Activated CD4-positive, alpha-beta T cell treated with anti-CD3 and anti-CD28 coated beads, Interleukin-2, Interleukin-4, amounts not matched to agents 100 ng/mL and 50 ng/mL, durations not matched to agents 16 hours and 8 hours (primary cell): ENCODE data around the gene MAPRE2.
A peak's percentile ranks its signal among the peaks of the same experiment; 100 is the strongest.
"Not testable (repeated sequence)": the region's sequence is repeated elsewhere in the genome, so short reads cannot be mapped to it uniquely, and the experiment has no call there.

ENCODE experiments used
- DNase-seq: peaks from one replicate; pipeline ENCODE4 v3.0.0-alpha.2; 2020; ENCODE audit warnings: low spot score

The MAPRE2 gene

DNA sequence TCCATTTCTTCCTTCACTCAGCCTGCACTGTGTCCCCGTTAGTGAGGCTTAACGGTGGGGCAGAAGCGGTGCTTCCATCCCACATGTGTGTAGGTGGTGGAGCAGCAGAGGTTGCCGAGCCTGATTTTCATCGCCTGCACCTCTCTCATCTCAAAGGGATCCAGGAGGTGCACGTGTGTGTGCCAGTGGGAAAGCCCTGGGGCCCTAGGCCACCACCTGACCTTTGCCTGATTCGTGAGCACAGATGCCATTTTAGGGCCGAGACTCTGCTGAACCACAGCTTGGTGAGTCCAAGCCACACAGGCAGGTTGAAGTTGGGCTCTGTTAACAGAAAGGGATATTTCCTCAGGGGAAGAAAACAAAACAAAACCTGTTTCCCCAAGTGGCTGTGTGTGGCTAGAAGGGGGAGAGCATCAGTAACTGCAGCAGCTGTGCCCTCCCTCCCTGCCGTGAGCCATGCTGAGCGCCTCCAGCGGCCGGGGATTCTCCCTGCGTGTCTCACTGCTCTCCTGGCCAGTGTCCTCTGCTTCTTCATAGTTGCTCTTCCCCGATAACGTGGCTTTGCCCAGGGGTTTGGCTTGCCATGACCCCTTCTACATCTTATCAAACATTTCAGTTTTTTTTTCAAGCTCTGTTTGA lies 81.5 kb downstream of the MAPRE2 start:
- DNase-seq: no peak

GRCh38 chr18:35123811-35124210 lies 82.6 kb downstream of the MAPRE2 start:
- DNase-seq: no peak

GRCh38 chr18:35127201-35127600 lies 86.0 kb downstream of the MAPRE2 start:
- DNase-seq: no peak

DNA sequence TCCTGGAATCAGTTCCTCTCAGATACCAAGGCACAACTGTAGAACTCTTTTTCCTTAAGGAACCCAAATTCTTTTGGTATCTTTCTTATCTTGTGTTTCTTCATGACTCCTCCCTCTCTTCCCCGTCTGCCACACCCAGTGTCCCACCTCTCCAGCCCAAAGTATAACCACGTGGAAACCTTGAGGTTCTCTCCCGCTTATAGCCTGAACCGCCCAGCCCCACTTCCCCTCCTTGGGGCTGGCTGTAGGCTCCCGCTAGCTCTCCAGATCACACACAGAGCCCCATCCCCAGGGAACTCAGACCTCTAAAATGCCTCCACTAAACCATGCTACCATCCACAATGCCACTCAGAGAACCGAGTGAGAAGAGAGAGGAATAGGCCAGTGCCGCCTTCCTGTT lies 87.5 kb downstream of the MAPRE2 start:
- no peak for DNase-seq

- DNase-seq: no peak
Observed at GRCh38 chr18:35130236-35130635, 89.0 kb downstream of the MAPRE2 start.

- no peak for DNase-seq
Observed at GRCh38 chr18:35131387-35132020, 90.3 kb downstream of the MAPRE2 start.

DNA sequence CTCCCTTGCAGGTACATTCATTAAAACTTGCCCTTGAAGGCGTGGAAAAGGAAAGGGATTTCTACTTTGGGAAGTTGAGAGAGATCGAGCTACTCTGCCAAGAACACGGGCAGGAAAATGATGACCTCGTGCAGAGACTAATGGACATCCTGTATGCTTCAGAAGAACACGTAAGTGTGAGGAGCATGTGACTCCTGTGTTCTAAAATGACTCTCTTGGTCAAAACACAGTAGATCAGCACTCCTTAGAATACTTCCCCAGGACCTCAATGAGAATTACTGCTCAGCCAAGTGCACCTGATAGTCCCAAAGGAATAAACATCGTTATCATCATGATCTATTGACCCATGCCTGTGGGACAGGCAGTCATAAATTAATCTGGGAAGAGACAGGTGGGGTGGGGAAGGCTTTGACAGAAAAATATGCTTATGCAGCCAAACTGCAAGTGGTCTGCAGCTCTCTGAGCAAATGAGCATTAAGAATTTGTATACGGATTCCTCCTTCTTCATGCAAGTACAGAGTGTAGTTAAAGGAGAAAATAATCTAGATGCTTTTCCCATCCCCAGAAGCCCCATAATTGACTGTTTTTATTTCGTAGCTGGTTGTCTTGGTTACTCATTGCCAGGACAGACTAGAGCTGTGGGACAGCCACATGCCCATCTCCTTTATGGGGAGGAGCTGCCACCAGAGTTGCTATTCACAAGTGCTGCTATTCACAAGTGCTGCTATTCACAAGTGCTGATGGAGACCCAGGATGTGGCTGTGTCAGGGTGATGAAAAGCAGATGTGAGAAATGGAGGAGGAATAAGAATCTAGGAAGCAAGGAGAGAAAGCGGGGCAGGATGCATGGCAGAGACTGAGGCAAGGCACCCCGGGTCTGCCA lies 91.0 kb downstream of the MAPRE2 start:
- no peak for DNase-seq

GRCh38 chr18:35134190-35134730 lies 93.0 kb downstream of the MAPRE2 start:
- no peak for DNase-seq

DNA sequence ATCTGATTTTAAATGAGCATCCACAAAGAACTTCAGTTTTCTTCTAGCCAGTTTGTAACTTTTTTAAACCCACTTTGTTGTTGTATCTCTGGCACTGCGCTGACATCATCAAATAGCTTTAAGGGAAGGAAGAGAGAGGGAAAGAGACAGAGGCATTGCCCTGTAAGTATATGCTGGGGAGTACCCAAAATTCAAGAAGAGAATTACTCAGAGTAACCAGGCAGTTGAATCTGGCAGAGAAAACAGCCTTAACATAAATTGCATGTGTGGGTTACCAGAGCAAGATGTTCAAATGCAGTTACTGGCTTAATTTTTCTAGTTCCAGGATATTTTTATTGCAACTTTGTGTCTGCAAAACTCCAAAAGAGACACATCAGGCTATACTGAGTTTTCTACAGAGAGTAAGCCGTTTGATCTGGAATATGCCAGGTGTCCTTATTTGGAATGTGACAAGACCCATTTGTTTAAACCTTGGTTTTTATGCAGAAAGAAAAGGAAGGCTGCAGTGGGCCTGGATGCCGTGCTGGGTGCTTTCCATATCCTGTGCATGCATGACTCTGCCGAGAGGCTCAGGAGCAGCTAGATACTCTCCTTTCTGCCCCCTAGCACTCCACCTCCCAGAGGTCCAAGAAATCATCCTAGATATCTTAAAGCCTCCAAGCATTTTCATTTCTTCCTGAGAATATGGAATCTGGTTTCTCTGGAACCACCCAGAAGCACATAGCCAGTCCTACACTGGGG lies 93.7 kb downstream of the MAPRE2 start:
- DNase-seq: no peak

DNA sequence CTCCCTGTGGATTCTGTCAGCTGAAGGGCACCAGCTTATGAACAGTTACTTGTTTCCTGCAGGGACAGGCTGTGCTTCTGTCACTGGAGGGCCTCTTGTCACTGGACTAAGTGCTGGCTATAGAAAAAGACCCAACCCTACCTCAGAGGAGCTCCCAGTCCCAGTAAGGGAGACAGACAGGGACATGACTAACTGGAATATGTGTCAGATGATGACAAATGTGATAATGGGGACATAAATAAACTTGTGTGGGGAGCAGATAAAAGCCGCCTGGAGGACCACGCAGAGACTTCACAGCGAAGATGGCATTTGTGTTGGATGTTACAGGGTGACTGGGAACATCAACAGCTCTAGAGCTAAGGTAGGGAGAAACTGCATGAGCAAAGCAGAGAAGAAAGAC lies 95.0 kb downstream of the MAPRE2 start:
- DNase-seq: no peak

DNA sequence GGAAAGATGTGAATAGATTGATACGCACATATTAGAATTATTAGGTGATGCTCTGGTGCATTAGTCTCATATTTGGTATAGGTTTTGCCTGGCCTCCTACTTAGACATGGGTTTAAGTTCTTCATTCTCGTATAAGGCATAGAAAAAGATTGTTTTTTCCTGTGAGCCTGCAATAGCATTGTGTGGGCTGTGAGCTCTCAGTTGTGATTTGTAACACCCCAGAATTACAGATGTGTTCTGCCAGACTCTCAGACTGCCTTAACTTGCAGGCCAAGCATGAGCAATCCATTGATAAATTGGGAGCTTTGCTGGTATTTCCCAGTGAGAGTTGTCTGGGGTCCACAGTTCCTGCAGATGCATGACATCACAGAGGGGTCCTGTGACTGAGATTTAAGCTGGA lies 95.7 kb downstream of the MAPRE2 start:
- no peak for DNase-seq

GRCh38 chr18:35137632-35138031 lies 96.4 kb downstream of the MAPRE2 start:
- no peak for DNase-seq

DNA sequence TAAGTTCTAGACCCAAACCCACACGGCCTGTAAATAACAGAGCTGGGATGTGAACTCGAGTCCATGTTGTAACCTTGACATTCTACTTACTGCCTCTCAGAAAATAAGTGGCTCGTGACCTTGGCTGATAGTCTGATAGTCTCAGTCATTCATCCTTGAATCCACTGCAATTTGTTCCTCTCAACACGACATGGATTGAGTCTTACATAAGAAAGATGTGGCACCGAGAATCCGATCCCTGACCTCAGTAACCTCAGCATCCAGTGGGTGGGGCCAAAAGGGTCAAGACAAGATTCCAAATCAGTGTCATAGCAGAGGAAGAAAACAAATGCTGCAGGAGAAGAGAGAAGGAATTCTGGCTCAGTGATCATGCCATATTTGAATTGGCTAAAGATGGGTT lies 97.6 kb downstream of the MAPRE2 start:
- no peak for DNase-seq

- no peak for DNase-seq
Observed at GRCh38 chr18:35139517-35139916, 98.3 kb downstream of the MAPRE2 start.

DNA sequence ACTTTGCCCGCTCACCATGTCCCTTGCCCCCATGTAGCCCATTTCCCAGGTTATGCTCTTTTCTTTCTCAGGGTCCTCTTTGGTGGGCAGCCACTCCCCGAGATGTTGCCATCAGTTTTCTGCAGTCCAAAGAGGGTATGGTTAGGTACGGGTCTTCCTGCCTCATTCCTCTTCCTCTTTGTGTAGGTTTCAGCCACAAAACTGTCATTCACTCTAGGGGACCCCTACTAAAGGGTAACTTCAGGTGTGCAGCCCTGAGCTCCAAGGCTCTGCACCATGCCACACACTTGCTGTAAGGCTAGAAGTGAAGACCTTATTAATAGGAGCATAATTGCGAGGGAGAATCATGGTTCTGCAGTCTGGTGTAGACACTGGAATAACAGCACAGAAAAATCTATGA lies 99.9 kb downstream of the MAPRE2 start:
- DNase-seq: no peak

GRCh38 chr18:35141567-35142274 lies 100.5 kb downstream of the MAPRE2 start:
- DNase-seq: no peak

GRCh38 chr18:35142275-35142615 lies 101.0 kb downstream of the MAPRE2 start:
- no peak for DNase-seq

GRCh38 chr18:35143622-35144596 lies 102.7 kb downstream of the MAPRE2 start:
- DNase-seq: peak; percentile 19

DNA sequence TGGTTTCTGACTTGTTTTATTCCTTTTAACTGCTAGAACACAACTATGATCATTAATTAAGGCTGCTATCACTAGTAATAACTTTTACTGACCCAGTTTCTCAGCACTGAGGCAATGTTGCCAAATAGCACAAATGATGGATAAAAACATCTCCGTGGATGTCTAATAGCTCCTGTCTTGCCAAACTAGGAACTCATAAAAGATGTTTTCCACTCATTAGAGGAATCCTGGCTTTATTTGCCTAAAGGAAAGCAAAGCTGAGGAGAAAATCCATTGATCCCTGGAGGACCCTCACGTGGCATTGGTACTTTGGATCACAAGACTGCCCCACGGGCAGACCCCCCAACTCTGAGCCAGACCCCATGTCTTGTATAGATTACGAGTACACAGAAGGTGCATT lies 103.5 kb downstream of the MAPRE2 start:
- DNase-seq: no peak

DNA sequence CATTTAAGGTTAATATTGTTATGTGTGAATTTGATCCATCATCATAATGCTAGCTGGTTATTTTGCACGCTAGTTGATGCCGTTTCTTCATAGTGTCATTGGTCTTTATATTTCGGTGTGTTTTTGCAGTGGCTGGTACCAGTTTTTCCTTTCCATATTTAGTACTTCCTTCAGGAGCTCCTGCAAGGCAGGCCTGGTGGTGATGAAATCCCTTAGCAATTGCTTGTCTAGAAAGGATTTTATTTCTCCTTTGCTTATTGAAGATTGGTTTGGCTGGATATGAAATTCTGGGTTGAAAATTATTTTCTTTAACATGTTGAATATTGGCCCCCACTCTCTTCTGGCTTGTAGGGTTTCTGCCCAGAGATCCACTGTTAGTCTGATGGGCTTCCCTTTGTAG lies 109.0 kb downstream of the MAPRE2 start:
- DNase-seq: not testable (repeated sequence)
